NCI-H526 (cell line): ENCODE data around the gene C22orf23.

Experiments
- DNase-seq, 2 experiments: peaks; one replicate each; lab custom pipeline; 2025; lab: John Stamatoyannopoulos, UW

Gene C22orf23

DNA sequence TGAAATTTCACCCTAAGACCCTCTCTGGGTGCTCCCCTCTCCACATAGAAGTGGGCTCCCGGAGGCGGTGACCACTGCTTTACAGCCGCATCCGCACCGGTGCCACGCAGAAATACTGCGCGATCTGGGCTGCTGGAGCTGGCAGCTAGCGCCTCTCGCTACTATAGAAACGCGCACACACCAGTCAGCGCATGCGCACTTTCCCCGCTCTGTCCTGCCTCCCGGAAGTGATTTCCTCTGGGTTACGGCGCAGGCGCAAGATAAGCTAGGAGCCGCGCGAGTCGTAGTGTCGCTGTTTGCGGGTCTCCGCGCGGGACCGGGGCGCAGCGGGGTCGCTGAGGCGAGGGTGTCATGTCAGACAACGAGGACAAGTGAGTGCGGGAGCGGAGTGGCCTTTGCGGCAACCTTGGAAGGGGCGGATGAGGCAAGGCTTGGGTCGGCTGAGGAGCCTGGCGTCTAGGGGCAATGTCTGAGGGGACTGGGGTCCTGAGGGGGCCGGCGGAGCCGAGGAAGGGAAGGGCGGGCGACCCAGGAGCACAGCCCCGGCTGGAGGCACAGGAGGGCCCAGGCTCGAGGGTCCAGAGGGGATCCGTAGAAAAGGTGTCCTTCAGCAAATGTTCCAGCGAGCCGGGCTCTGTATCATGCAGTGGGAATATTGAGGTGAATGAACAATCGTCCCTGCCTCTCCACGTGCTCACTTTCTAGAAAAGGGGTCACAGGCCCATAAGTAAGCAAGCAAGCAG is at the start of gene C22orf23, which contains the start of gene POLR2F:
TSS of gene C22orf23 (minus strand) at position 165 of the 743 bp plus-strand sequence. CDS start 452 bp downstream, outside the sequence.
TSS of gene POLR2F (plus strand) at position 263 of the 743 bp plus-strand sequence. CDS start at position 352, 89 bp downstream.
- DNase-seq, result peak; percentile 82 to 94

DNA sequence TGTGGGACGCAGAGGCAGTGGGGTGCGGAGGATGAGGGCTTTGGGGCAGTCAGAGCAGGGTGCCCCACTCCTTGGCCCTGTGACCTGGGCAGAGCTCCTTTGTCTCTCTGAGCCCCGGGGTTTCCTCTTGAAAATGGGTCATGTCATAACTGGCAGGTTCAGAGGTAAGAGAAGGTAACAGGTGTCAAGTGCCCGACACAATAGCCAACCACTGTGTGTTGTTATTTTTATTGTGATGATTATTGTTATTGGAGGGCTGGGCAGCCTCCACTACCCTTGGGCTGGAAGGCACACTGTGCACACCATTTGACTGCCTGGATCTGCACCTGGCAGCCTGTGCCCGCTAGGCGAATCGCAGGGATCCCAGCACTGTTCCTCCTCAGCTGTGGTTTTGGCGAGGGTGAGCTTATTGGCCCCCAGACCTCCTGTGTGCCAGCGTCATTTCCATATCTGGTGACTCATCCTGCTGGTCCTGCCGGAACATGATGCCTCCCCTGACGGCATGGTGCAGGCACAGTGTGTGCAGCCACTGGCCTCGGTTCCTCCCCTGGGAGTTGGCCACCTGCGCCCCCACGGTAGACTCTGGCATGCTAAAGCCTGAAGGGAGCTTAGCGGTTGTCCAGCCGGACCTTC is 46.4 kb upstream of the C22orf23 start:
- DNase-seq, result peak; percentile 38 to 46

GRCh38 chr22:37999236-37999635 is 45.8 kb upstream of the C22orf23 start:
- DNase-seq, result no peak

- no peak for DNase-seq
Observed at GRCh38 chr22:37998543-37998942, 45.1 kb upstream of the C22orf23 start.

- DNase-seq, result peak in 1 of 2 experiments; percentile 7
Observed at GRCh38 chr22:37996515-37997246, 43.3 kb upstream of the C22orf23 start.

DNA sequence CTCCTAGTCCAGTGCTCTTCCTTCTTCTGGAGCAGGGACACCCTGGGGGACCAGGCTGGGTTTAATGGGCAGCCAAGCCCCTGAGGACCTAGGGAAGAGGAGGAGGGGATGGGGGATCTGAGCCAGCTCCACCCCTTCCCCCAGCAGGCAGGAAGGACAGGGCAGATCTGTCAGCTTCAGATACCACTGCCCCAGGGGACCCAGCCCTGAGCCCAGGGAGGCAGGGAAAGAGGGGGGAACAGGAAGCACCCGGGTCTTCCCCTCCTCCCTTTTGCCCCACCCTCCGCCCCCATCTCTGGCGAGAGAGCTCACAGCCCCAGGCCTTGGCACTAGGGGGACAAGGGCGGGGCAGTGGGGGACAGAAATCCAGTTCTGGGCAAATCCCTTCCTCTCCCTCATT is 42.7 kb upstream of the C22orf23 start:
- no peak for DNase-seq

DNA sequence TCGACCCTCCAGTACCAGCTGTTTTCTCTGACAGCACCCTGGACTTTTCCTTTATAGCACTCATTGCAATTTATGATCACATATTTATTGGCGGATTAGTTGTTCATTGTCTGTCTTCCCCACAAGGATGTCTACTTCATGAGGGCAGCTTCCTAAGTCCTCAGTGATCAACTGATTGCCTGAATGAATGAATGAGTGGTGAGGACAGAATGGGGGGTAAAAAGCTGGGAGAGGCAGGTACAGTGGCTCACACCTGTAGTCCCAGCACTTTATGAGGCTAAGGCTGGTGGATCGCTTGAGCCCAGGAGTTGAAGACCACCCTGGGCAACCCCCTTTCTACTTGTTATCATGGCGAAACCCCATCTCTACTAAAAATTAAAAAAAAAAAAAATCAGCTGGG is 42.1 kb upstream of the C22orf23 start:
- DNase-seq, result no peak

DNA sequence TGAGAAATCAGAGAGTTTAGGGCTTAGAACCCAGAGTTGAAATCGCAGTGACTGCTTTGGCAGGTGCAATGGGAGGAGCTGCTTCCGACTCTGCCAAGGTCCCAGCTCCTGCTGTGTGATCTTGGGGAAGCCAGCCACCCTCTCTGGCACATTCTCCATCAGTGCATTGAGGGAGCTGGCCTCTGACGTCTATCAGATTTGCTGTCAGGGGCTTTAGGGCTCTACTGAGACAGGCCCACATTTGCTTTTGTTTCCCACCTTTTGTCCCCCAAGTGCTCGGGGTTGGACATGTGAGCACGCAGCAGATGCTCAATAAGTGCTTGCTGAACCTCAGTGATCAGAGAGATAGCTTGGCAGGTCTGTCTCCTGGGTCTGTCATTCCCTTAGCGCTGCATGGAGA is 41.6 kb upstream of the C22orf23 start:
- DNase-seq, result no peak

DNA sequence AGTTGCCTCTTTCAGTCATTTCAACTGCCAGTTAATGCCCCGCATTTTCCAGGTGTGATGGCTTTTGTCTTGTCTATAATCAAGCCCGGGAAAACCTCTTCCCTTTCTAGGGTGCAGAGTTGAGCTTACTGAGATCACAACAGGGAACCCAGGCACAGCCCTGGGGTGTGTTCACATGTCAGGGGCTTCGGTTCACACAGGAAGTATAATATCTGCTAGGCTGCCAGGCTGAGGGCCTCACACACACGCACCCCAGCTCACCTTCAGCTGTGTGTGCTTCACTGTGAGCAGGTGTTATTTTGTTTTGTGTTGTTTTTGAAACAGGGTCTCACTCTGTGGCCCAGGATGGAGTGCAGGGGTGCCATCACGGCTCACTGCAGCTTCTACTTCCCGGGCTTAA is 40.6 kb upstream of the C22orf23 start:
- no peak for DNase-seq

DNA sequence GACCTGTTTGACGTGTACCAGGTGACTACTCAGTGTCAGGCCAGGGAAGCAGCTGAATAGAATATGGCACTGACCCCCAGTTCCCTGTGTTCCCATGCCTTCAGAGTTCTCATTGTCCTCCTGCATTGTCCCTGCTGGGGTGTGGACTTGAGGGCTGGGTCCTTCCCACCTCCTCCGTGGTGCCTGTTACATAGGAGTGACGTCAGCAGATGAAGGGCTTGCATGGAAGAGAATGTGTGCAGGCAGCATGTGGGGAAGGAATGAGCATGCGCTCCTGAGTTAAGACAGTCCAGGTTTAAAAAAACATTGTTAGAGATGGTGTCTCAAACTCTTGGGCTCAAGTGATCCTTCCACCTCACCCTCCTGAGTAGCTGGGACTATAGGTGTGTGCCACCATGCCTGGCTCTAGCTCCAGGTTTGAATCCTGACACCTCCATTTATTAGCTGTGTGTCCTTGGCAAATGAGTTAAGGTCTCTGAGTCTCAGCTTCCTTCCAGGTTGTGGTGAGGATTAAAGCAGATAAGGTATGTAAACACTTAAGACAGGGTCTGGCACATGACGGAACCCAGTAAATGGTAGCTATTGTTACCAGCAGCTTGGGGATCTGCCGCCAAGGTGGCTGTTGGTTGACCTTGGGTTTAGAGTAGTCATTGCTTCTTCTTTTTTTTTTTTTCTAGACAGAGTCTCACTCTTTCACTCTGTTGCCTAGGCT is 38.5 kb upstream of the C22orf23 start:
- no peak for DNase-seq

DNA sequence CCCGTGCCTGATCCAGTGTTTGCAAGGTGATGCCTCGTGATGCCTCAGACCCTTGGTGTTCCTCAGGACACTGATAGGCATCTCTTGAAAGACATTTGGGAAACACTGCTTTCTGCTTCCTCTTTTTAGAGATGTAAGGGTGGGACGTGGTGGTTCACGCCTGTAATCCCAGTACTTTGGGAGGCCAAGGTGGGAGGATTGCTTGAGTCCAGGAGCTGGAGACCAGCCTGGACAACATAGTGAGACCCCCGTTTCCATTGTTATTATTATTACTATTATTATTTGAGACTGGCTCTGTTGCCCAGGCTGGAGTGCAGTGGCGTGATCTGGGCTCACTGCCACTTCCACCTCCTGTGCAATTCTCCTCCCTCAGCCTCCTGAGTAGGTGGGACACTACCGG is 37.5 kb upstream of the C22orf23 start:
- DNase-seq, result no peak

DNA sequence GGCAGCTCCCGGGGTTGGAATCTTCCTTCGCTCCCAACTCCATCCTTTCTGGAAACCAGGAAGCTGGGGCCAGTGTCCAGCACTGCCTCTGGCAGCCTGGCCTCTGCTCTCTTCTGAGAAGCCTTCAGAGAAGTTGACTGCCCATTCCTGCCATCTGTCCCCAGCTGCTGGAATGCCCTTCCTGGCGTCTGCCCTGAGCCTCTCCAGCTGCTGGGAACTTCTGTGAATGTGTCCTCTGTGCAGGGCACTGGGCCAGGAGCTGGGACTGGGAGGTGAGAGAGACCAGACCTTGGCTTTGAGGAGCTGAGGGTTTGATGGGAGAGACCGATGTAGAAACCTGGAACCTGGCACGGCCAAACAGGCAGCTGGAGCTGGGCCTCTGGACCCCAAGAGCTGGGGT is 36.9 kb upstream of the C22orf23 start:
- DNase-seq, result no peak

DNA sequence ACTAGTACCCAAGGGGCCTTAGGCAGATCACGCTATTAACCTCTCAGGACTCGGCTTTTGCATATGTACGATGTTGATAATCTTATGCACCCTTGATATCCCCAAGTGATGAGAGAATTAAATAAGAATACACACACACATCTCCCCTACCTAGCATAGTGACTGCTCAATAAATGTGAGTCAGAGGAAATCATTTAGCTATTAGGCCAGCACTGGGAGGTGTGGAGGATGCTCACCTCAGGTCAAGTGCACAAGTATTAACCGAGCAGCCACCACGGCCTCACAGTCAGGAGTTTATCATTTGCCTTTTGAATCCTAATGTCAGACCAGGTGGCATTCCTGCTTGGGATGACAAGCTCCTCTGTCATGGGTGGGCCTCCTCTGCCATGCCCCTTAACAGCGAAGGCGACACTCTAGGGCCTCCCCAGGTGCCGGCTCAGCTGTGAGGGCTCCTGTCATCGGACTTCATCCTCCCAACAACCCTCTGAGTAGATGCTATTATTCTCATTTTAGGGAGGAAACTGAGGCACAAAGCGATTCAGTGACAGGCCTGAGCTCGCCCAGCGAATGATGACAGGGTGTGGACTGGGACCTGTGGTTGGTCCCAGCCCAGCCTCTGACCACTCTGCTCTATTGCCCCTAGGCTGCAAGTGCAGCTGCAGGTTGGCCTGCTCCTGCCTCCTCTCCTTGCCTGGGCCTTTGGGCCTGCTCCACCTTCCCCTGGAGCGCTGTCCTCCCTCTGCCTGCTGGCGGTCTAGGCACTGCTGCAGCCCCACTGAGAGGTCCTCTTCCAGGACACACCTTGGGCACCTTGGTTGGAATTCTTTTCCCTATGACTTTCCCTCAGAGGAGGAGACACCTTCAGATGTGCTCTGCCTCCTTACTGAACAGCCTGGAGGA is 36.0 kb upstream of the C22orf23 start:
- no peak for DNase-seq

DNA sequence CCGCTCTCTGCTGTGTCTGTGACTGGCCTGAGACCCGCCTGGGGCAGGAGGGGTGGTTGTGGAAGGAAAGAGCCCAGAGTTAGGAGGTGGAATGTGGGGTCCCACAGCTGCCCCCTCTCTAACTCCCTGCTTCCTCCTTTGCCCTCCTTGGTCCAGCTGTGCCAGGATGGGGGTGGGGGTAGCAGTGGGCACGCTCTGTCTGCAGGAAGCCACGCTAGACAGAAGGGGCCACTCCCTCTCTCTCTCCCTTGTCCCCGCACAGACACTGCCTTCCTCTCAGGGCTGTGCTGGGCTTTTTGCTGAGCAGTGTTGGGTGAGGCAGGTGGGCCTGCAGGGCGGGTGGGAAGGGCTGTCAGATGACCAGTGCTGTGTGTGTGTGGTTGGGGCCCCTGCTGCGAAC is 33.0 kb upstream of the C22orf23 start:
- no peak for DNase-seq

GRCh38 chr22:37985751-37986281 is 32.4 kb upstream of the C22orf23 start:
- DNase-seq, result no peak

- no peak for DNase-seq
Observed at GRCh38 chr22:37985050-37985585, 31.7 kb upstream of the C22orf23 start.

DNA sequence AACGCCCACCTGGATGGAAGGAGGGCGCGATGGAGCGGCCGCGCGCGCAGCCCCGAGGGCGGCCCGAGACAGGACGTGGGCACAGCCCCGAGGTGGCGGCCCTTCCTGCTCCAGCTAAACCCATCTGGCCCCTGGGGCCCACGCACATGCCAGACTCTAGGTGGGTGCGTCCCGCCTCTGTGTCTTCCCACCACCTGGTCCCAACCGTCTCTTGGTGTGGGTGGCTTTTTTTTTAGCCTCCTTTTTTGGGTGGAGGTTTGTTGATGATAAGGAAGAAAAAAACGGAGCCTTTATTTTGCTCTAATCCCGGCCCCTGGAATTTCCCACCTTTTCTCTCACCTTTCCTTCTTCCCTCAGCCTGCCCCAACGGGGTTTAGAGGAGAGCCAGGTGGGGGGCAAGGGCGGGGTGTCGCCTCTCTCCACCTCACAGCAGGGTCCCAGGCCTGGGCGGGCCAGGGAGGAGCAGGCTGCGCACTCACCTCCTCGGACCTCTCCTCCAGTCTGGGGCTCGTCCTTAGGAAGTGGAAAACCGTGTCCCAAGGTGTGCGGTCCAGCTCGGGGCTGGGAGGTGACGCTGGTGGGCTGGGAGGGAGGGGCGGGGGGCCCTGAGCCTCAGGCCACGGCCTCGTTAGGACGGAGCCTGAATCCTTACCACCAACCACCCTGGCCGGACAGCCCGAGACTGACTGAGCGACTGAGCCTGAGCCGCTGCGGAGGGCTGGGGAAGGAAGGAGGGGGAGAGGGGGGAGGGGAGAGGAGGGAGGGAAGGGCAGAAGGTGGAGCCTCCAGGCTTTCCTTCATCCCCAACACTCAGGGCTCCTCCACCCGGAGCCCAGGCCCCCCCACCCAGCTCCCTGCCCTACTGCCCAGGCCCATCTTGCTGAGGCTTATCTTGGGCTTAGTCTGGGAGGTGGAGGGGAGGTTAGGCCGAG is 30.7 kb upstream of the C22orf23 start, which contains the start of gene SOX10:
TSS of gene SOX10 (minus strand) at position 696 of the 932 bp plus-strand sequence. CDS start 771 bp downstream, outside the sequence.
- DNase-seq, result no peak

DNA sequence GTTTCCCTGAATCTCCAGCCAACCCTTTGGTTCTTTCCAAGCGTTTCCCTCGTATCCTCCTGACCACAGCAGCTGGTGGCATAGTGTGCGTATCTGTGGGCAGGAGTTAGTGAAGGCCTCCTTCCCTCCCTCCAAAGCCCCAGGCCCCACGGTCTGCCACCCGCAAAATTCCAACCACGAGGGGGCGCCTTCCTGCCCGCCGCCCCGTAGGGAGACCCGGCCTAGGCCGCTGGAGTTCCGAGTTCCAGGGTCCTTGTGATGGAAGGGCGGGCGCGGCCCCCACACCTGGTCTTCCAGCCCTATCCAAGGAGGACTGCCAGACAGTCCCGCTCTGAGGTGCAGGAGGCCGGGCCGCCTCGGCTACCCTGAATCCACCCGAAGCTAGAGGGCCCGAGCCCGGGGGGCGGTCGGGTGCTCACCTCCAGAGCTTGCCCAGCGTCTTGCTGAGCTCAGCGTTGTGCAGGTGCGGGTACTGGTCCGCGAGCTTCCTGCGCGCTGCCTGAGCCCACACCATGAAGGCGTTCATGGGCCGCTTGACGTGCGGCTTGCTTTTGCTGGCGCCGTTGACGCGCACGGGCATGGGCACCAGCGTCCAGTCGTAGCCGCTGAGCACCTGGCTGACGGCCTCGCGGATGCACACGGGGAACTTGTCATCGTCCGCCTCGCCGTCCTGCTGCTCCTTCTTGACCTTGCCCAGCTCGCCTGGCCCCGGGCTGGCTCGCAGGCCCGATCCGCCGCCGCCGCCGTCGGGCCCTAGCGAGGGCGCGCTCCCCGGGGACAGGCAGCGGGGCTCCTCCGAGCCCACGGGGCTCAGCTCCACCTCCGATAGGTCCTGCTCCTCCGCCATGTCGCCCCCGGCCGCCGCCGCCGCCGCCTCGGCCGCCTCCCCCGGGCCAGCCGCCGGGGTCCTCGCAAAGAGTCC is 29.8 kb upstream of the C22orf23 start:
- no peak for DNase-seq
